Measurements from ENCODE around the gene MCC.

MCC gene

DNA sequence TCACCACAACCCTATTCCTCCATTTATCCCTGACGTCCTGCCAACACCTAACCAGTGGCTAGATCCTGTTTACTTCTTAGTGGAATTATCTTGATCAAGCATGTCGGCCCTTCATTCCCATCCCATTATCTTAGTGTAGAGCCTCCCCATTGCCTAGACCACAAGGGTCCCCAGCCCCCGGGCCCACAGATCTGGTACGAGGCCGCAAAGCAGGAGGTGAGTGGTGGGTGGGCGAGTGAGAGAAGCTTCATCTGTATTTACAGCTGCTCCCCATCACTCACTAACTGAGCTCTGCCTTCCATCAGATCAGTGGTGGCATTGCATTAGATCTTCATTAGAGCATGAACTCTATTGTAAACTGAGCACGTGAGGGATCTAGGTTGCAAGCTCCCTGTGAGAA lies 236.2 kb downstream of the MCC start:
- DNase-seq (ENCODE audit: low read depth in 4 of 4, low spot score in 1 of 4) = no peak

GRCh38 chr5:113250341-113250953 lies 237.8 kb downstream of the MCC start:
- no peak for DNase-seq (ENCODE audit: low read depth in 4 of 4, low spot score in 1 of 4)

DNA sequence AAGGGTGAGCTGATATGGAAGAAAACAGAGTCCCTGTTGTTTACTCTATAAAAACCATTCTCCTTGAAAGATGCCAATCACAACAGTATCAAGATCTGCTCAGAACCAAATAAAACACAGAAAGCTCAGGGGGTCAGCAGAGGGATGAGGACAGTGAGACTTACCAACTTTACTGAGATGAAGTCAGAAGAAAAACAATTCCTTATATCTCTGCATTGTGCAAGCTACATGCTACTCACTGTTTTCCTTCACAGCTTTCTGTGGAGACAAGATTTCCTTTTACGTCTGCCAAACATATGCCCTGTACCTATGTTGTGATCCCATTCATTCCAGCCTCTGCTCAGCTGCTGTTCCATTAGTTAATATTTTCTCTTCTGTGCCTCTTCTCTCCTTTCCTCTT lies 239.0 kb downstream of the MCC start:
- no peak for DNase-seq (ENCODE audit: low read depth in 4 of 4, low spot score in 1 of 4)

GRCh38 chr5:113246361-113246870 lies 241.8 kb downstream of the MCC start:
- no peak for DNase-seq (ENCODE audit: low read depth in 4 of 4, low spot score in 1 of 4)

DNA sequence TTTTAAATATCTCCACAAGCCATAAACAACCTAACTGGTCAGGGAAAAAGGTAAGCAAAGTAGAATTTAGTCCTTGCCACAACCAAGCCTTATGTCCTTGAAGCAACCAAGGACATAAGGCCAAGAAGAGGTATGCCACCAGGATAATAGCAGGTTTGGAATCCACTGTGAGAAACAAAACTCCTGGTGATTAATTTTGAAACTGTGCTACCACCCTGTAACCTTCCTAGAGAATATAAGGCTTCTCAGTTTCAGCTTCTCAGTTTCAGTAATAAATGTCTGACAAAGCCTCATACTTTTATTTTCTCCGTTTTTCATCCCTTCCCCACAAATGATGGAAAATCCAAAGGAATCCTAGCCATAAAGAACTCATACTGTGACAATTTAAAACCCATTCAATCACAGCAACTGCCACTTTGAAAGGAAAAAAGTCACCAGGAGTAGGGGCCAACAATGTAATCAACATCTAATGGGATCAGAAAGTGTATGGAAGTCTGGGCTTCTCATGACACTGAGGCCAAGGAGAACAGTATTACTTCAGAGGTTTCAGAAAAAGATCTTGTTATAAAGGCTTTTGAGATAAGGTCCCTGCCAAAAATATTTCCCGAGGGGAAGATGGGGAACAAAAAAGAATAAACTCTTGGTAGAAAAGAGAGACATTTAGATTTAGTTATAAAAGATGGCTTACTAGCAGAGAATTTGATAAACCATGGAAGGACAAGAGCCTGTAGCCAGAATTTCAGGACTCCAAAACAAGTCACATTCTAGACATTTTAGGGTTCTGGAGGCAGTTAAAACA lies 242.6 kb downstream of the MCC start:
- DNase-seq (ENCODE audit: low read depth in 4 of 4, low spot score in 1 of 4) = no peak

DNA sequence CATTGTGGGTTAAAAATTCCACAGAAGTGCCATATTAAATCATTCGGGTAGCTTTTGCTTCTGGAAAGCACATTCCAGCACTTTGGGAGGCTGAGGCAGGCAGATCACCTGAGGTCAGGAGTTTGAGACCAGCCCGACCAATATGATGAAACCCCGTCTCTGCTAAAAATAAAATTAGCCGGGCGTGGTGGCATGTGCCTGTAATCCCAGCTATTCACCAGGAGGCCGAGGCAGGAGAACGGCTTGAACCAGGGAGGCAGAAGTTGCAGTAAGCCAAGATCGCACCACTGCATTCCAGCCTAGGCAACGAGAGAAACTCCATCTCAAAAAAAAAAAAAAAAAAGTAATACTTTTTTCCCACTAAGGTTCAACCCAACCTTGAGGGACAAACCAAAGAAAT lies 243.3 kb downstream of the MCC start:
- no peak for DNase-seq (ENCODE audit: low read depth in 4 of 4, low spot score in 1 of 4)

DNA sequence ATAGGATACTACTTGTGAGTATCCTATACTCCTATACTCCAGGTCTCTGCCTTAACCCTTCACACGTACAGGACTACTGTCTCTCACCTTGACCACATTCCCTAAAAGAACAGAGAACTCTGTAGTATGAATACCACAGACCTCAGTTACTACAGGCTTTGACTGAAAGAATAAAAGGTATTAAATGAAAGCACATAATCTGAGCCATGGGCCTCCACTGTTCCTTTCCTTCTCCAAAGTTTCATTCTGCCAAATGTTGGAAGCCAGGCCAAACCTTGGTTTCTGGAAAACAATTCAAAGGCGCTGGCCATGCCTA lies 244.9 kb downstream of the MCC start:
- no peak for DNase-seq (ENCODE audit: low read depth in 4 of 4, low spot score in 1 of 4)

DNA sequence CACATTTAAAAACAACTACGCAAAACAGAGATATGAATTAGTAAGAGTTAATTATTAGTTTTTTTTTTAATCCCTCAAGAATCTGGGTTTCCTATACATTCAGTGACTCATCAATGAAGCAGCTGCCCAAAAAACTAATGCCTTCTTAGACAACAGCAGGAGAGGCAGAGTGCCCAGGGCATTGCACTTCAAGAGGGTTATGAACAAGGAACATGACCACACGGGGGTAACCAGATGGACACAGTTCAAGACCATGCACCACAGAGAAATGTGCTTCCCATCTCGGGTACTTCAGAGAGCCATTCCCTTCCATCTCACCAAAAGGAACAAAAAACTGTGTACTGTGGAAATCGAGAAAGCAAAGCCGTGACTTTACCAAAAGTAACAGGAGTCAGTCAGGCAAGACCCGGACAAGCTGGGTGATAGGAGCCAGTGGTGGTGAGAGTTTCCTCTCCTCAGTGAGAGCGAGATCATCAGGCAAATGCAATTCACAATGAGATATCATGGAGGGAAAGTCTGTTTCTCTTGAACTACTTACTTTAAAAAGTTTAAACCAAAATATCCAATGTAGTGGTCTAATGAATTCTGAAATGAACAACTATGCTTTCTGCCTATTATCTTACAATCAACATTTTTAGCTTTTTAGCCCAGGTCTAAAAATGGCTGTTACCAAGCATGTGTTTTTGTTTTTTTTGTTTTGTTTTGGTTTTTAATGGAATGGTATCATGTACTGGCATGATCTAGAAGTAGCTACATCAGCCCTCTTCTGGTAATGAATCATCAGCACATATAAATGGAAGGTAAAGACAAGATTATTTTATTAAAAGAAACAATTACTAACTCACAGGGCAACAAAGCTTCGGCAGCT lies 245.5 kb downstream of the MCC start:
- DNase-seq (ENCODE audit: low read depth in 4 of 4, low spot score in 1 of 4) = no peak

GRCh38 chr5:113240951-113241726 lies 247.1 kb downstream of the MCC start:
- no peak for DNase-seq (ENCODE audit: low read depth in 4 of 4, low spot score in 1 of 4)

DNA sequence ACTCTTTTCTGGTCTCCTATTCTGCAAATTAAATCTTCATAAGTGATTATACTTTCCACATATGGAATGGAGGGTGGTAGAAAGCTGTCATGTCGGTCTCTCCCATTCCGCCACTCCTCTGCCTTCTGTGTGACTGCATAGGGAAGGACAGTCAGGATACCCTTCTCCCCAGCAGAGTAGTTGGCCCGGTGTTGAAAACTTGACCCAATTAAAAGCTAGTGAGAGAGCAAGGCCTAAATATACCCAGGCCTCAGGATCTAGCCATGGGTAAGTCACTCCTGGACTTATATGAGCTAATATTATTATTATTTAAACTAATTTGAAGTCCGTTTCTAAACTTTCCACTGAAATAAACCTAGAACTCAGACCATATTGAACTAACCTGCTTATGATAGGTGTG lies 248.2 kb downstream of the MCC start:
- DNase-seq (ENCODE audit: low read depth in 4 of 4, low spot score in 1 of 4) = no peak

- DNase-seq (ENCODE audit: low read depth in 4 of 4, low spot score in 1 of 4) = no peak
These were observed 250.4 kb downstream of the MCC start for GRCh38 chr5:113237893-113238292.

- DNase-seq (ENCODE audit: low read depth in 4 of 4, low spot score in 1 of 4) = no peak
These were observed 251.5 kb downstream of the MCC start for GRCh38 chr5:113236536-113237288.

DNA sequence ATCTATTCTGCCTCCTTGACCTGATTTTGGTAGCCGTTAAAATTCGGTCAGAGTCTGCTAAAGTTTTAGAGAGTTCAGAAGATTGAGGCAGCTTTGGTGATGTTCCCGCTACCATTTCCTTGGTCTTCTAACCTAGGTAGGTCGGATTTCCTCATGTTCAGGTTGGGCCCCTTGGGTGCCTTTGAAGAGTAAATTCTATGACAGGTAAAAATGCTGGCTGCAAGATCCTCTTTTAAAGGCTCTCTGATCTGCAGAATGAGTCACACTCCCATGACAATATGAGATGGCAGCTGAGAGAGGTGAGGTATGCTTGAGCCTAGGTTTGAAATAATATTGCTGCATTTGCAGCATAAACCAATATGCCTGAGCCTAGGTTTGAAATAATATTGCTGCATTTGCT lies 252.4 kb downstream of the MCC start:
- no peak for DNase-seq (ENCODE audit: low read depth in 4 of 4, low spot score in 1 of 4)

GRCh38 chr5:113234546-113234945 lies 253.7 kb downstream of the MCC start:
- DNase-seq (ENCODE audit: low read depth in 4 of 4, low spot score in 1 of 4) = no peak

DNA sequence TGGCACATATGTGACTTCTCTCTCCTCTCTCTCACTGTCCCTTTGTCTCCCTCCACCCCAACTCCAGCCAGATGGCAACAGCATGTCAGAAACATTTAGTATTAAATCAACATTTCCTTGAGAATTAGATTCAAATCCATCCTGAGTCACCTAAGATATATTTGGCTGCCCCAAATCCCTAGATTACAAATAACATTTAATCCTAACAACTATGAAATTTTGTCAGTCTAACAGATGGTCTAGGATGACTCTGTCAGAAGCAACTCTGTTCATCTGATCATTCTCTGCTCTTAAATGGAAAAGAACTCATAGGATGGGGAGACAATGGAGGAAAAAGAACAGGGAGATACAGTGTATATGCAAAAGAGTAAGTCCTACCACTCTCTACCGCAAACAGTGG lies 254.6 kb downstream of the MCC start:
- no peak for DNase-seq (ENCODE audit: low read depth in 4 of 4, low spot score in 1 of 4)

- no peak for DNase-seq (ENCODE audit: low read depth in 4 of 4, low spot score in 1 of 4)
These were observed 255.6 kb downstream of the MCC start for GRCh38 chr5:113232667-113233066.

DNA sequence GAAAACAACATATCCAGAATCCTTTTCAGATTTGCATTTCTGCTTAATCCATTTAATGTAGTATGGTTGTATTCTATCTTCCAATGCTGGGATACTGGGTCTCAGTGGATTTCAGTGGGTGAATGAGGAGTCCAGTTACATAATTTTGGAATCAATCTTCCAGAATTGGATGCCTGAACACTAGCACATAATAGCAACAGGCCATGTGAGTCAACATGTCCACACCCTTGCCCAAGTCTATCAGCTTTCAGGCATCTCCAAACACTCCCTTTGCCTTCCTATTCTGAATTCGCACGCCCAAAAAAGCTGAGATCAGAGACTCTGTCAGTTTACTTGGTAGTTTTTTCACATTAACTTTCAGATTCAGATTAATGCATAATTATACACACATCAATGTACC lies 256.0 kb downstream of the MCC start:
- DNase-seq (ENCODE audit: low read depth in 4 of 4, low spot score in 1 of 4) = no peak

- DNase-seq (ENCODE audit: low read depth in 4 of 4, low spot score in 1 of 4) = no peak
These were observed 256.6 kb downstream of the MCC start for GRCh38 chr5:113231653-113232000.

DNA sequence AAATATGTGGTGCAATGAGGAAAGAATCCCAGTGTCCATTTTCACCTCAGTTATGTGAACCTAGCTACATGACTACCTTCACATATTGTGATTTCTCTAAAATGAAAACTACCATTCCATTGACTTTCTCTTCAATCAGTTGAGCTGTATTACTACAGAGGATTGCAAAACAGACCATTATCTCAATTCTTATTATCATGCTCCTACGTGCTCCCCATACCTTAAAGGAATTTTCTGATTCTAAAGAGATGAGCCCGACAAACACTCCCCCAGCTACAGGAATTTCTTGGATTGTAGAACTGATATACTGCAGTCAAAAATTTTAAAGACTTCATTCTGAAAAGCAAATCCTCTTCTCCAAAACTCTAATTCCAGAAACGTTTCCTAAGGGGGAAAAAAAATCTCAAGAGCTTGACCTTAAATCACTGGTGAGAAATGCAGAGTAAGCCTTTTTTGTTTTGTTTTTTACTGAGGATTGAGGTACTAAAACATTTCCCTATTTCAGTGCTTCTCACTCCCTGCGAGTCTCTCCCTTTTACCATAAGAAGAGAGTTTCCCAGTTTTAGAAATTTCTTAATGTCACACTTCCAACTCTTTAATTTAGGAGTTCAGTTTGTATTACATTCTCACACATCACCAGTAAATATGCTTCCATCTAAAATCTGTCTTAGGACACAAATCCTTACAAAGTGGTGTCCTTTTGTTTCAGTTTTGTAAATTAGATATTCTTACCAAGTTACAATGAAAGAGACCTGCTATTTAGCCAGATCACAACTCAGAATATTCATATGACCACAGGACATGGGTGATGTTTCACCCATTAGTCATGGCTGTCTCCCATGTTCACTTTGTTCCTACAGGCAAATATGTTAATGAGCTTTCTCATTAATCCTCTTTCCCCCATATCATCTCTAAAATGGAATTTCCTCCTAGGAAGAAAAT lies 257.3 kb downstream of the MCC start:
- no peak for DNase-seq (ENCODE audit: low read depth in 4 of 4, low spot score in 1 of 4)
